K562 (cell line): ENCODE results near the gene SSH3.
"Not testable (repeated sequence)": the region's sequence is repeated elsewhere in the genome, so short reads cannot be mapped to it uniquely, and the experiment has no call there.

ENCODE experiments used
- KLF6 ChIP-seq: fragments of 250-450 bp; sonication (Bioruptor Pico); IDR thresholded peaks from 2 replicates; pipeline ENCODE4 v1.4.0; 2020; ENCODE audit warnings: mild to moderate bottlenecking, moderate library complexity, borderline replicate concordance
- SMC3 ChIP-seq: conservative IDR thresholded peaks from 2 replicates; pipeline ENCODE4 v1.6.1; 2011; ENCODE audit warnings: low read depth, low read length, improper control_type of control experiment; ENCODE audit not compliant: insufficient read depth

- not testable (repeated sequence) for TF ChIP-seq SMC3; KLF6 (CRISPR knock-in tag)
Measured at GRCh38 chr11:67260885-67261639, 42.3 kb upstream of the SSH3 start.
